Left ventricle myocardium inferior (tissue), 1 donor: ENCODE results near the gene PLB1. TPM values are rescaled to one million over a fixed set of nuclear protein-coding genes. Genes with fewer than 3 reads are reported as not detected.

ENCODE experiments used
- DNase-seq: peaks from one replicate; pipeline ENCODE4 v3.0.0-alpha.2; 2020
- H3K27ac ChIP-seq: fragments of 200-600 bp; replicated peaks from 2 replicates; pipeline ENCODE4 v1.8.0; 2021
- H3K27me3 ChIP-seq: fragments of 200-600 bp; 2 replicates; pipeline ENCODE4 v1.8.0; 2021; ENCODE audit warnings: low read depth
- H3K36me3 ChIP-seq: fragments of 200-600 bp; 2 replicates; pipeline ENCODE4 v1.8.0; 2021
- H3K4me1 ChIP-seq: fragments of 200-600 bp; 2 replicates; pipeline ENCODE4 v1.8.0; 2021
- H3K4me3 ChIP-seq: fragments of 200-600 bp; 2 replicates; pipeline ENCODE4 v1.8.0; 2021; ENCODE audit warnings: mild to moderate bottlenecking, moderate library complexity
- H3K9me3 ChIP-seq: fragments of 200-600 bp; replicated peaks from 2 replicates; pipeline ENCODE4 v1.8.0; 2021
- CTCF ChIP-seq: fragments of 200-600 bp; IDR thresholded peaks from 2 replicates; pipeline ENCODE4 v1.8.0; 2021; ENCODE audit warnings: antibody characterized with exemption, mild to moderate bottlenecking, borderline replicate concordance
- intact Hi-C: fragments of 100-400 bp; cut with micrococcal nuclease; formaldehyde crosslinking; loops from one replicate; pipeline ENCODE4 v1.11.0; 2022
- total RNA-seq: library from RNA; stranded (reverse); fragmentation: NEBNext Ultra II Directional; extraction: Animal tissue kit (Norgen Biotek cat#: 25700); gene quantifications from one replicate; pipeline ENCODE4 v1.2.1, GENCODE V29; 2021
- donor health status: DM: no; HTN: yes; CAD: no; lungs with severe emphysema.

Gene PLB1
- total RNA-seq, 1 donor from 2014 or later = 2.4 TPM

DNA sequence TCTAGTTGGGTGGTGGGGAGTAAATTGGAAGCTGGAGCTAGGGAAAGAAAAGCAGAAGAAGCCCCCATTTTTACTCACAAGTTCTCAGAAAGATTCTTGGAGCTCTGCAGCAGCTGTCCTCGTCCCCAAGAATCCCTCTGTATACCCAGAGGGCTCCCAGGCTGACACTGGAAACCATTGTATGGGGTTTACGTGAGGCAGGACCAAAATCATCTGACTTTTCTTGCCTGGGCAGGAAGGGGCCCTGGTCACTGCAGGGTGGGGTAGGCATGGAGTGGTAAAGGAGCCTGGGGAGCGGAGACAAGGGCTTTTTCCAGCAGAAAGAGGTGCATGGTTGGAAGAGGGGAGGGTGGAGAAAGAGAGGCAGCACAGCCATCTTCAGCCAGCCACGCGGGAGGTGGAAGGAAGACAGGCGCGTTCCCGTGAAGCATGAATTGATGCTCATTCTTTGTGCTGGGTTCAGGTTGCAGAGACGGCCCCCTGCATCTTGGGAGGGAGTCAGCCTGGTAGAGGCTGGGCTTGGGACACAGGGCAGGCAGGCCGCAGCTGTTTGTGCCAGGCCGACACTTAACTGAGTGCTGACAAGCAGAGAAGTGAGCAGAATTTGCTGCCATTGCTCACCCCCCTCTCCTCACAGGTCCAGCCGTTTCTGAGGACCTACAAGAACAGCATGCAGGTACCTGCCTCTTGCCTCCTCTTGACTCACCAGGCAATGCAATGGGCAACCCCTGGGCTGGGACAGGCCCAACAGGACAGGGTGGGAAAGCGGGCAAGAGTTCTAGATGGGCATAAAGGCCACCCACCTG, 94.8 kb downstream of the PLB1 start:
- Histone ChIP-seq H3K4me3 (no peak overlapping the region), H3K9me3 (no peaks in the 10 kb centered on the region), H3K36me3 (no peaks in the 10 kb centered on the region), H3K4me1 (peaks cover 43% of the 10 kb centered on the region), H3K27me3 (no peaks in the 10 kb centered on the region), H3K27ac (no peak overlapping the region)
- TF ChIP-seq CTCF = no peak
- intact Hi-C loops = loop anchor here (10.0 kb wide), 1 partner anchor 164 kb away; the partner anchor contains the start of gene PPP1CB
- DNase-seq = no peak

GRCh38 chr2:28591711-28592335, 96.0 kb downstream of the PLB1 start:
- no peaks in the 10 kb centered on the region for H3K27me3 ChIP-seq
- no peaks in the 10 kb centered on the region for H3K9me3 ChIP-seq
- no peaks in the 10 kb centered on the region for H3K36me3 ChIP-seq
- intact Hi-C loops = loop anchor here (10.0 kb wide), 1 partner anchor 163 kb away; the partner anchor contains the start of gene PPP1CB
- H3K4me3 ChIP-seq = no peak overlapping the region
- TF ChIP-seq CTCF = no peak
- peaks cover 47% of the 10 kb centered on the region for H3K4me1 ChIP-seq
- DNase-seq = no peak
- H3K27ac ChIP-seq = no peak overlapping the region

DNA sequence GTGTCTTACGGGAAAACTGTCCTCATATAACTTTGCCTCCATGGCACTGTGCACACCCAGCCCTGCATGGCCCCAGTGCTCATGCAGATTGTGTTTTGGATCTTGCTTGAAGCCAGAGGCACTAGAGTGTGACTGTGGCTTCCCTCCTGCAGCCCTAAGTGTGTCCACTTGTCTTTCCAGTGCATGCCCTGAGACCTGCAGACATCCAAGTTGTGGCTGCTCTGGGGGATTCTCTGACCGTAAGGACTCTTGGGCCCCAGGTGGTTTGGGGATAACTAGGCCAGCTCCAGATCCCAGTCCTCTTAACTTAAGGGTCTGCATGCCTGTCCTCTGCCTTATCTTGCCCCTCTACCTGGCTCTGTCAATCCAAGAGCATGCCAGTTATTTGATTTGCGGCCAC, 96.6 kb downstream of the PLB1 start:
- no peak for DNase-seq
- H3K27ac ChIP-seq = no peak overlapping the region
- peaks cover 42% of the 10 kb centered on the region for H3K4me1 ChIP-seq
- H3K4me3 ChIP-seq = no peak overlapping the region
- no peaks in the 10 kb centered on the region for H3K27me3 ChIP-seq
- H3K9me3 ChIP-seq = no peaks in the 10 kb centered on the region
- no peaks in the 10 kb centered on the region for H3K36me3 ChIP-seq
- no peak for TF ChIP-seq CTCF
- intact Hi-C loops = loop anchor here (10.0 kb wide), 1 partner anchor 162 kb away; the partner anchor contains the start of gene PPP1CB

DNA sequence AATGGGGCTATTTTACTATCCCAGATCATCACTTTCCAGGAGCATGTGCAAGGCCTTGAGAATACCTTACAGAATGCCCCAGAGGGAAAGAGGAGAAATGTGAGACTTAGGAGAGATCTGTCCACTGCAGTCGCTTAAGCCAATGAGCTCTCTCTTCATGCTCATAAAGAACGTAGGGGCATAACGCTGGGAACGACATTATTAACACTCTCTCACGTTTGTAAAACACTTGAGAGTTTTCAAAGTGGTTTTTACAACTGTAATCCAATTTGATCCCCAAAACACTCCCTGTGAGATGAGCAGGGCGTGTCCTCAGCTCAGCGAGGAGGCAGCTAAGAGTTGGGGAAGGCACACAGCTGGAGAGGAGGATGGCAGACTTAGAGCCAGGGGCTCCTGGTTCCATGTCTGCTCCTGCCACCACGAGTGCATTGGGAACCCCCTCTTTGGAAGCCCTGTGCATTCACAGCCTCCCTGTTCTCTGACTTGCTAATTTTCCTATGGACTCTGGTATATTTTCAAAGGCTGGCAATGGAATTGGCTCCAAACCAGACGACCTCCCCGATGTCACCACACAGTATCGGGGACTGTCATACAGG, 97.4 kb downstream of the PLB1 start:
- DNase-seq = no peak
- no peaks in the 10 kb centered on the region for H3K36me3 ChIP-seq
- H3K27me3 ChIP-seq = no peaks in the 10 kb centered on the region
- no peak for TF ChIP-seq CTCF
- H3K4me3 ChIP-seq = no peak overlapping the region
- H3K4me1 ChIP-seq = peaks cover 42% of the 10 kb centered on the region
- H3K27ac ChIP-seq = no peak overlapping the region
- intact Hi-C loops = loop anchor here (10.0 kb wide), 1 partner anchor 162 kb away; the partner anchor contains the start of gene PPP1CB
- H3K9me3 ChIP-seq = no peaks in the 10 kb centered on the region

DNA sequence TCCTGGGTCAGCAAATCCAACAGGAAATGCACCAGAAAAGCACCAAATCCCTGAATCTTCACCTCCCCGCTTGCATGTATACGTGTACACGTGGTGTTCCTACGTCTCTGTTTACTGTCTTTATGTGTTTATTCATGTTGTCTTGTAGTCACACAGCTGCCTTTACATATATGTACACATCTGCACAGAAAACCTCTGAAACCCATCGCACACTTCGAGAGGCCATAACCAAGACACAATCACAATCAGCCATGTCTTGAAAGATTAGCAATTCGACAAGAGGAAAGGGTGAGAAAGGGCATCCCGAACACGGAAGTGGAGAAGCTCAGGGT, 98.1 kb downstream of the PLB1 start:
- no peak for TF ChIP-seq CTCF
- H3K9me3 ChIP-seq = no peaks in the 10 kb centered on the region
- H3K27me3 ChIP-seq = no peaks in the 10 kb centered on the region
- H3K4me3 ChIP-seq = peak overlapping the region; percentile 46
- no peak for DNase-seq
- intact Hi-C loops = loop anchor here (10.0 kb wide), 1 partner anchor 161 kb away; the partner anchor contains the start of gene PPP1CB
- peak overlapping the region; percentile 95 for H3K27ac ChIP-seq
- H3K4me1 ChIP-seq = peaks cover 45% of the 10 kb centered on the region
- H3K36me3 ChIP-seq = no peaks in the 10 kb centered on the region
